HUES48 (cell line): ENCODE results near the gene ELP1.
"Not testable (repeated sequence)": the region's sequence is repeated elsewhere in the genome, so short reads cannot be mapped to it uniquely, and the experiment has no call there.

Experiments used
- H3K27ac ChIP-seq: one replicate; pipeline ENCODE4 v1.7.0; 2013; ENCODE audit warnings: low read depth, low read length, inconsistent platforms
- H3K27me3 ChIP-seq: 2 replicates; pipeline ENCODE4 v1.6.1; 2013; ENCODE audit warnings: mild to moderate bottlenecking, low read length; ENCODE audit not compliant: control insufficient read depth, insufficient read depth
- H3K36me3 ChIP-seq: 2 replicates; pipeline ENCODE4 v1.6.1; 2013; ENCODE audit warnings: low read length; ENCODE audit not compliant: control insufficient read depth, insufficient read depth
- H3K4me1 ChIP-seq: 2 replicates; pipeline ENCODE4 v1.6.1; 2013; ENCODE audit warnings: mild to moderate bottlenecking, low read length; ENCODE audit not compliant: control insufficient read depth, insufficient read depth
- H3K4me3 ChIP-seq: 2 replicates; pipeline ENCODE4 v1.5.1; 2013; ENCODE audit warnings: mild to moderate bottlenecking, low read depth, low read length
- H3K9ac ChIP-seq: 2 replicates; pipeline ENCODE4 v1.6.1; 2013; ENCODE audit warnings: mild to moderate bottlenecking, low read depth, low read length, moderate library complexity
- H3K9me3 ChIP-seq: 2 replicates; pipeline ENCODE4 v1.6.1; 2013; ENCODE audit warnings: low read length; ENCODE audit not compliant: control insufficient read depth, insufficient read depth

ELP1 gene

GRCh38 chr9:108928386-108928785 is 5.5 kb downstream of the ELP1 start:
- H3K36me3 ChIP-seq, result peaks cover 70% of the 10 kb centered on the region
- H3K27me3 ChIP-seq, result no peaks in the 10 kb centered on the region
- no peak overlapping the region for H3K9ac ChIP-seq
- H3K4me1 ChIP-seq, result peaks cover 7% of the 10 kb centered on the region; the same call in 1 of the 2 replicates
- no peaks in the 10 kb centered on the region for H3K9me3 ChIP-seq
- H3K4me3 ChIP-seq, result no peak overlapping the region
- no peak overlapping the region for H3K27ac ChIP-seq

GRCh38 chr9:108924466-108924865 is 9.5 kb downstream of the ELP1 start:
- no peak overlapping the region for H3K9ac ChIP-seq
- peaks cover 90% of the 10 kb centered on the region for H3K36me3 ChIP-seq
- H3K4me3 ChIP-seq, result no peak overlapping the region
- no peaks in the 10 kb centered on the region for H3K27me3 ChIP-seq
- H3K4me1 ChIP-seq, result no peaks in the 10 kb centered on the region
- no peak overlapping the region for H3K27ac ChIP-seq
- no peaks in the 10 kb centered on the region for H3K9me3 ChIP-seq

GRCh38 chr9:108921200-108921599 is 12.7 kb downstream of the ELP1 start:
- no peaks in the 10 kb centered on the region for H3K4me1 ChIP-seq
- H3K9me3 ChIP-seq, result no peaks in the 10 kb centered on the region
- H3K36me3 ChIP-seq, result peaks cover 89% of the 10 kb centered on the region
- no peak overlapping the region for H3K4me3 ChIP-seq
- no peak overlapping the region for H3K9ac ChIP-seq
- H3K27ac ChIP-seq, result no peak overlapping the region
- H3K27me3 ChIP-seq, result no peaks in the 10 kb centered on the region

- not testable (repeated sequence) for H3K27ac ChIP-seq, H3K9me3 ChIP-seq, H3K9ac ChIP-seq, H3K27me3 ChIP-seq, H3K4me3 ChIP-seq, H3K4me1 ChIP-seq
- peaks cover 89% of the 10 kb centered on the region for H3K36me3 ChIP-seq
Measured at GRCh38 chr9:108920401-108920800, 13.5 kb downstream of the ELP1 start.

GRCh38 chr9:108919517-108919916 is 14.4 kb downstream of the ELP1 start:
- Histone ChIP-seq H3K27ac (no peak overlapping the region), H3K4me1 (no peaks in the 10 kb centered on the region), H3K36me3 (peaks cover 88% of the 10 kb centered on the region), H3K27me3 (no peaks in the 10 kb centered on the region), H3K9ac (no peak overlapping the region), H3K9me3 (no peaks in the 10 kb centered on the region), H3K4me3 (no peak overlapping the region)

GRCh38 chr9:108913391-108913790 is 20.5 kb downstream of the ELP1 start:
- Histone ChIP-seq H3K9me3 (no peaks in the 10 kb centered on the region), H3K27ac (no peak overlapping the region), H3K4me3 (no peak overlapping the region), H3K27me3 (no peaks in the 10 kb centered on the region), H3K36me3 (peaks cover 92% of the 10 kb centered on the region), H3K9ac (no peak overlapping the region), H3K4me1 (no peaks in the 10 kb centered on the region)

GRCh38 chr9:108911820-108912219 is 22.1 kb downstream of the ELP1 start:
- Histone ChIP-seq H3K4me3 (no peak overlapping the region), H3K4me1 (no peaks in the 10 kb centered on the region), H3K36me3 (peaks cover 94% of the 10 kb centered on the region), H3K27me3 (no peaks in the 10 kb centered on the region), H3K9ac (no peak overlapping the region), H3K27ac (no peak overlapping the region), H3K9me3 (no peaks in the 10 kb centered on the region)

- H3K9ac ChIP-seq, result no peak overlapping the region
- no peaks in the 10 kb centered on the region for H3K27me3 ChIP-seq
- no peak overlapping the region for H3K27ac ChIP-seq
- H3K9me3 ChIP-seq, result no peaks in the 10 kb centered on the region
- H3K36me3 ChIP-seq, result peaks cover 94% of the 10 kb centered on the region
- no peaks in the 10 kb centered on the region for H3K4me1 ChIP-seq
- H3K4me3 ChIP-seq, result no peak overlapping the region
Measured at GRCh38 chr9:108910914-108911313, 23.0 kb downstream of the ELP1 start.

GRCh38 chr9:108910402-108910801 is 23.5 kb downstream of the ELP1 start:
- Histone ChIP-seq H3K9ac (no peak overlapping the region), H3K9me3 (no peaks in the 10 kb centered on the region), H3K27ac (no peak overlapping the region), H3K4me1 (no peaks in the 10 kb centered on the region), H3K36me3 (peaks cover 94% of the 10 kb centered on the region), H3K4me3 (no peak overlapping the region), H3K27me3 (no peaks in the 10 kb centered on the region)

- no peak overlapping the region for H3K9ac ChIP-seq
- no peaks in the 10 kb centered on the region for H3K9me3 ChIP-seq
- H3K36me3 ChIP-seq, result peaks cover 95% of the 10 kb centered on the region
- no peaks in the 10 kb centered on the region for H3K27me3 ChIP-seq
- H3K4me3 ChIP-seq, result no peak overlapping the region
- H3K4me1 ChIP-seq, result no peaks in the 10 kb centered on the region
- no peak overlapping the region for H3K27ac ChIP-seq
Measured at GRCh38 chr9:108905494-108905893, 28.4 kb downstream of the ELP1 start.

- H3K9ac ChIP-seq, result no peak overlapping the region
- no peaks in the 10 kb centered on the region for H3K27me3 ChIP-seq
- H3K27ac ChIP-seq, result no peak overlapping the region
- no peak overlapping the region for H3K4me3 ChIP-seq
- no peaks in the 10 kb centered on the region for H3K9me3 ChIP-seq
- H3K4me1 ChIP-seq, result no peaks in the 10 kb centered on the region
- H3K36me3 ChIP-seq, result peaks cover 94% of the 10 kb centered on the region
Measured at GRCh38 chr9:108904161-108904560, 29.8 kb downstream of the ELP1 start.
